CD4-positive, alpha-beta T cell treated with Interleukin-21 for 1 hour (primary cell): ENCODE data around the gene ATP4A.
A peak's percentile ranks its signal among the peaks of the same experiment; 100 is the strongest.

Experiments used
- DNase-seq: peaks from one replicate; pipeline ENCODE4 v3.0.0-alpha.2; 2020

ATP4A gene

DNA sequence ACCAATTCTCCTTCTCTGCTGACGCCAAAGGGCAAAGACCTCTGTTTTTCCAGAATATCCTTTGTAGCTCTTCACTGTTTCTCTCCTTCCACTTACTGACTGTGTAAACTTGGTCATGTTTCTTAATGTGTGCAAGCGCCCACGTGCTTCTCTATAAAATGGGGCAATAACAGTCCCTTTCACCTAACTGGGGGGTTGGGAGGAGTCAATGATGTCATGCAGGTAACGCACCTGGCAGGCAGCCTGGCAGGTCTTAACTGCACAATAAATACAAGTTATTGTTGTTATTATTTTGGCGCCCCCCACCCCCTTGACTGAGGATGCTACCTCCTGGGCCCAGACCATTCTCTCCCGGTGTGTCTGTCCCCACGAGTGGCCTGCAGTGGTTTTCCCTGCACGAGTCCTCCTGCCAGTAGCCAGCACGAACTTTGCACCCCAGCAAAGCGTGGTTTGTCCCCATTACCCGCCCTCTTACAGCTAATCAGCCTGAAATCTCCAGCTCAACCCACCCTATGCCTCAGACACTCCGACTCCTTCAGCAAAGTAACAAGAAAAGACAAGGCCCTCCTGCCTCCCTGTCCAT lies 40.6 kb downstream of the ATP4A start:
- no peak for DNase-seq

DNA sequence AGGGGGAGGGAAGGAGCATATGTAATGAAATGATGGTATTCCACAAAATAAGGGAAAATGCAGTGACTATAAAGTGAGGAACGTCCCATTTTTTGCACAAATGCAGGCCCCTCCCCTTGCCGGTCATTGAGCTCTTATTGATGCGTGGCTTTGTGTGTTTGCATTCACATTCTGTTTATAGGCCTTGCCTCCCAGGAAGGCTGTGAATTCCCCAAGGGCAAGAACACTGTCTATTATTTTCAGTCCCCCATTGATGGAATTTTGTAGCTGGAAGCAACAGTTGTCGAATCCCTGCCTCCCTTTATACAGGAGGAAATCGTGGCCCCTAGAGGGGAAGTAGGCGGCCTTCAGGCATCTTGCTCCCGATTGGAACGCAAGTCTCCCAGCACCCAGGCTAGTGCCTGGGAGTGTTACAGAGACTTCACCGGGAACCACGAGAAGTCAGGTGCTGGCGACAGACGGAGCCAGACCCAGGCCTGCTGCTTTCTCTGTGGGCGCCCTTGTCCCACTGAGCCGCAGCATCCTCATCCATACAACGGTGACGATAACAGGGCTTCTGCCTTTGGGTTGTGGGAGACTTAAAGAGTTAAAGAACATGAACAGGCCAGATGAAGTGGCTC lies 42.2 kb downstream of the ATP4A start:
- DNase-seq, result no peak

DNA sequence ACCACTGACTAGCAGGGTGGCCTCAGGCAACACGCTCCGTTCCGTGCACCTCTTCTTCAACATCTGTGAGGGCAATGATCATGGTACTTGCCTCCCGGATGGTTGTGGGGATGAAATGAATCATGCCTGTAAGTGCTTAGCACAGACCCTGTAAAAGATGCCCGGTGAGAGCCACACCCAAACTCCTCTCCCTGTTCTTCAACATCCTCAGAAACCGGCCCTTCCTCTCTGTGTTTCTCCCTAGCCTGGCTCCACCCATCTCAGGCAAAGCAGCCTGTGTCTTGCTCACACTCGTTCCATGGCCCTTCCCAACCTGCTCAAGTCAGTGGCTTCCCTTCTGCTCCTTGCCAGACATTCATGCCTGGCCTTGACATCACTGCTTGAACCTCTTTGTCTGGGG lies 44.2 kb downstream of the ATP4A start:
- no peak for DNase-seq

GRCh38 chr19:35518313-35518712 lies 45.1 kb downstream of the ATP4A start:
- DNase-seq, result no peak

- DNase-seq, result no peak
These were observed 46.1 kb downstream of the ATP4A start for GRCh38 chr19:35517342-35517741.

DNA sequence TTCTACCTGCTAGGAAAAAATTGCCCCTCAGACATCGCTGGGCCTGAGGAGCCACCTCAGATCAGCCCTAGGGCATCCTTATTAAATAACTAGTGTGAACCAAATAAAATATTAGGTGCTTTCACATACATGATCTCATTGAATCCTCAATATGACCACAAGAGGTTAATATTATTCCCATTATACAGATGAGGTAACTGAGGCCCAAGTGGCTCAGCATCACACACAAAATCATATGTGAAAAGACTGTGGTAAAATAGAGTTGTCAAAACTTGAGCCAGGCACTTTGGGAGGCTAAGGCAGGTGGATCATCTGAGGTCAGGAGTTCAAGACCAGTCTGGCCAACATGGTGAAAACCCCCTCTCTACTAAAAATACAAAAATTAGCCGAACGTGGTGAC lies 47.1 kb downstream of the ATP4A start:
- no peak for DNase-seq

GRCh38 chr19:35514282-35514809 lies 49.1 kb downstream of the ATP4A start:
- DNase-seq, result no peak

DNA sequence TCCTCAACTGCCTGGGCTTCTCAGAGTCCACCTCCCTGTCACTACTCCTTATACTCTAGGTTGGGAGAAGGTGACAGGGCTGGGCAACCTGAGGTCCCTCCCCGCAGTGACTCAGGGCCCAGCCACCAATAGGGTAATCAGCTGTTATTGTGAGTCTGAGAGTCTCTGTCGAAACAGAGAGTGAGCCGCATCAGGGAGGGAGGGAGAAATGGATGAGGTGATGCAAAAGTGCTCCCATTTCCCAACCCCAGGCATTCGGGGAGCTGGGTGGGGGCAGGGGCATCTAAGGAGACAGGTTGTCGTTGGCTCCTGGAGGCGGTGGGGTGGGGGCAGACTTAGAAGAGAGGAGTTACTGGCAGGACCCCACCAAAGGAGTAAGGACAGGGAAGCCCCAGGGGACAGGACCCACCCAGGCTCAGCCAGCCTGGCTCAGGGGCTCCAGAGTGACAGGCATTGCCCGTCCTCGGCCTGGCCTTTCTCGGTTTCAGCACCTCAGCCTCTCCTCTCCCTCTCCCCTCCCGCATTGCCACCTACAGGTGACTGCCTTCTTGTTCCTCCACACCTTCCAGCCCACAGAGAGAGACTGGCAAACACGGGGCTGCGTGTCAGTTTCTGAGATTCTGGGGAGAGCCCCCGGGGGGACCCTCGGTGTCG lies 49.7 kb downstream of the ATP4A start, which contains the start of gene DMKN:
Gene DMKN, minus strand, starts transcription at position 22 of the 654 bp plus-strand sequence. CDS start 174 bp downstream, outside the sequence.
- no peak for DNase-seq

DNA sequence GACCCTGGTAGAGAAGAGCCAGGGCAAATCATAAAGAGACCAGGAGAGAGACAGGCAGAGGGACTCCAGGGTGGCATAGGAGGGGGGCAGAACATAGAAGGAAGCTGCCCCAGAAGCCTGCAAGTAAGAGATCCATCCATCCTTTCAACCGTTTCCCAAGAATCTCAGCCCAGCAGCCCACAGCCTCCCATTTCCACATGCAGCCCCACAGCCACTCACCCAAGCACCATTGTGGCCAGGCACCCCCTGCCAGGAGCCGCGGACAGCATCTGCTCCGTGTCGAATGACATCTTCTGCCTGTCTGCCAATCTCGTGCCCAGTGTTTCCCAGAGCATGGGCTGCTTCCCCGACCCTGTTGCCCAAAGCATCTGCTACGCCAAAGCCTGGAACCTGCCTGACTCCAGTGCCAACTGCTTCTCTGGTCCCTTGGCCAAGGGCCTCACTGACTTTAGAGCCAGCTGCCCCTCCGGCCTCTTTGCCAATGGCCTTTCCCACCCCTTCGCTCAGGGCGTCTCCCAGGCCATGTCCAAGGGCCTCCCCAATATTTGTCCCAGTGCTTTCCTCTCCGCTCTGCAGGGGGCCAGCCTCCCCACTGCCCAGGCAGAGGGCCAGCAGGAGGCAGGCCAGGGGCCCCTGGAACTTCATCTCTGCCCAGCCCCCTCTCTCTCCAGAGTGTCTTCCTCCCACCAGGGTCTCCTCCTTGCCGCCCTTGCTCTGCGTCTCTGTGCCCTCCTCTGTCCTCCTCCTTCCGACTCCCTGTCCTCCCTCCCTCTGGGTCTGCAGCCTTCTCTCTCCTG lies 50.4 kb downstream of the ATP4A start:
- no peak for DNase-seq

- DNase-seq, result no peak
These were observed 52.1 kb downstream of the ATP4A start for GRCh38 chr19:35511337-35511736.

- no peak for DNase-seq
These were observed 52.9 kb downstream of the ATP4A start for GRCh38 chr19:35510626-35510964.

DNA sequence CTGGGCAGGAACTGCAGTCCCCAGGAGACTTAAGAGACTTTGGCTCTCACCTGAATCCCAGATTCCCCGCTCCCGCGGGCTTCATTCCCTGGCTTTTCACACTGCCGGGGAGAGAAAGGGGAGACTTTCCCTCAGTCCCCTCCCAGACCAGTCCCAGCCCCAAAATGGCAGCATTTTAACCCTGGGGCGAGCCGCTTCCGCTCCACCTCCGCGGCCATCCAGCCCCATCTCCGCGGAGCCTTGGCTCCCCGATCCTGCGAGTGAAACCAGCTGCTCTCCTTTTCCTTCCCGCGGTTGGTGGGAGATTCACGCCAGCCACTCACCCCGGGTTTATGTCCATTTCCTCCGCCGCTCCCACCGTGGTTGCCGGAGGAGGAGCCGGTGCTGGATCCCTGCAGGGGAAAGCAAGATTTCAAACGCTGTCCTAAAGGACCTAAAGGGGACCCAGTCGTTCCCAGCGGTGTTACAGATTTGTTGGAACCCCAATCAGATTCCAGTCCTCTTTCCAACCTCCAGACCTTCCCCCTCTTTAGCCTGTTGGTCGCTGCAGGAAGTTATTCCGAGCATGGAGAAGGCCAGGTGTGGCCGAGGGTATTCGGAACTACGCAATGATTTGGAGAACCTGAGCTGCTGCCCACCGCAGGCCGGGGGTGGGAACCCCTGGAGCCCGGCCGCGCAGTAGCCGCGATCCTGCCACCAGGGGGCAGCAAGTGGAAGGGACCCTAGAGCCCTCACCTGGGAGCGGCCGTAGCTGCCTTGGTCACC lies 53.4 kb downstream of the ATP4A start:
- DNase-seq, result peak; percentile 68

DNA sequence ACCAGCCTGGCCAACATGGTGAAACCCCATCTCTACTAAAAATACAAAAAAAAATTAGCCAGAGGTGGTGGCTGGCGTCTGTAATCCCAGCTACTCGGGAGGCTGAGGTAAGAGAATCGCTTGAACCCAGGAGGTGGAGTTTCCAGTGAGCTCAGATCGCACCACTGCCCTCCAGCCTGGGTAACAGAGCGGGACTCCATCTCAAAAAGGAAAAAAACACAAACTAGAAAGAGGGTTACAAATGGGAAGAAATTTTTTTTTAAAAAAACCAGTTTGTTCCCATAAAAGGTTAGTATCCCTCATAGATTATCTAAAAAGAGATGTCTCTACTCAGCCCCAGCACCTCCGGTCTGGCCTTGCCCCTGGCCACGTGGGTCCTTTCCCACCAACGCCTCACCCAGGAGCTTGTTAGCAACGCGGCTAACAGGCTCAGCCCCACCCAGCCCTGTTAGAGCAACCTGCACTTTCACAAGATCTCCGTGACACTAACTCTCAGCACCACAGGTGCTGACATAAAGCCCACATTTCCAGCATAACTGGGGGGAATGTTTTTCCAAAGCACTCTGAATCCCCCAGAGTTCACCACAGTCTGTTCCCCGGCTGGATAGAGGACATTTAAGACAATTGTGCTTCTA lies 54.3 kb downstream of the ATP4A start:
- DNase-seq, result peak; percentile 51

DNA sequence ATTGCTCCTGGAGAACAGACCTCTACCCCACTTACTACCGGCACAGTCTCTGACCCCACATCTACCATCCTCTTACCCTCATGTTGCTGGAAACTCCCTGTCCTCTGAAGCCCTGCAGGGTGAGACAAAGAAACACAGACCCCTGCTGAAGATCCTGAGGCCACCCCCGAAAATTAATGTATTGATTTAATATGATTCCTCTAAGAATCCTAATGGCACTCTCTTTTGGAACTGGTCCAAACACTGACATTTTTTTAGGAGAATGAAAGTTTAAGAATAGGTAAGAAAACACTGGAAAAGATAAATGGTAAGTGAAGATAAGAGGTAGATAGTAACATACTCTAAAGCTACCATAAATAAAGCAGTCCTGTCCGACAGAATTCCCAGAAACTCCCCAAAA lies 55.3 kb downstream of the ATP4A start:
- no peak for DNase-seq

- DNase-seq, result no peak
These were observed 55.9 kb downstream of the ATP4A start for GRCh38 chr19:35507561-35507960.

DNA sequence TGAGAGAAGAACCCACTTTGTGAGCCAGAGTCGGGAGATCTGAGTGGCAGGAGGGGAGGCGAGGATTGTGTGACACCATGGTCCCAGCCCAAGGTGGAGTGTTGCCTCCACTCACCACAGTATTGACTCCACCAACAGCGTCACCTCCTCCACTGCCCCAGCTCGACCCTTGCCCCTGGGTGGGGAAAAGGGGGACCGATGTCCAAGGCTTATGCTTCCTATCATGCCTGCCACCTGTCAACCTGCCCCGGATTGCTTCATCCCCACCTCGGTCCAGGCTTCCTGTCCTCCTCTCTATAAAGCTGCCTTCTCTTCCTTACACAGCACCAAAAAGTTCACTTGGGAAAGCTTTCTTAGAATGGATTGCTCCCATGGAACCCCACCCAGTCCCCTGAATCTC lies 57.4 kb downstream of the ATP4A start:
- DNase-seq, result no peak

GRCh38 chr19:35502751-35503150 lies 60.7 kb downstream of the ATP4A start:
- DNase-seq, result no peak

DNA sequence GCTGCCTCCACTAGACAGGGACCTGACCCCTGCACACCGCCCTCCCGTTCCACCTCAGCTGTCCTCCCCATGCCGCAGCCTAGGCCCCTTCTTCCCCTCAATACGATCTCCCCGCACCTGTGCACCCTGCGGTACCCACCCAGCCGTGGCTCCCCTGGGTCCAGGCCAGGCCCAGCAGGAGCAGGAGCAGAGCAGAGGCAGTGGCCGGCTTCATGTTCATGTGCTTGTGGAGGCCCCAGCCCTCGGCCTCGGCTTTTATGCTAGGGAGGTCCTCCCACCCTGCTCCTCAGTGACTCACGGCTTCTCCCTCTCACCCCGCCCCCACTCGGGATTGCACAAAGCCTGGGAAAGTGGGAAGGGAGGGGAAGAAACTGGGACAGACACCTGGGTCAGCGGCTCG lies 61.8 kb downstream of the ATP4A start:
- no peak for DNase-seq

- DNase-seq, result no peak
These were observed 62.8 kb downstream of the ATP4A start for GRCh38 chr19:35500611-35501010.
